AG09319 (cell line): ENCODE results near the gene PRIM1.
"Not testable (repeated sequence)": the region's sequence is repeated elsewhere in the genome, so short reads cannot be mapped to it uniquely, and the experiment has no call there.

Experiments
- DNase-seq: peaks from one replicate; pipeline ENCODE4 v3.0.0-alpha.2; 2010; ENCODE audit warnings: low read depth; ENCODE audit errors: extremely low read depth
- TF ChIP-seq, protein P1 (sequence below): IDR thresholded peaks from 2 replicates; pipeline ENCODE4 v1.5.1; 2011; ENCODE audit warnings: low read depth, mild to moderate bottlenecking, inconsistent platforms, low read length, moderate library complexity

The PRIM1 gene

DNA sequence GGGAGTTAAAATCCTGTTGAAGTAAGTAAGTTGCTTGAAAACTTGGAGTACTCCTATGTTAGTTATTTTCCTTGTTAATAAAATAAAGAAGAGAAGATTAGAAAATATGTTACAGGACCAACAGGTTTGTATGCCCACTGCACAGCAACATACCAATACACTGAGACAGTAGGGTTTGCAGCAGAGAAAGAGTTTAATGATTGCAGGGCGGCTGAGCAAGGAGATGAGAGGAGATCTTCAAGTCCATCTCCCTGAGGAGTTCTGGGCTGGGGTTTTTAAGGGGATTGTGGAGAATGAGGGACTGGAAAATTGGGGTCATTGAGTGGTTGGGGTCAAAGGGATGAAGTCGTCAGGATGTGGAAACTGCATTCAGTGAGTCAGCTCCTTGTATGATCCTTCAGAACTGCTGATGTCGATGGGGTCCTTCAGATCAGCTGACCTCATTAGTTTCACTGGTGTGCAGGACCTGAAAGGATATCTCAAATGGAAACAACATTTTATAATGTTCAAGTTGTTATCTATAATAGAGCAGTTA lies 6.7 kb upstream of the PRIM1 start:
- TF ChIP-seq, protein P1, sequence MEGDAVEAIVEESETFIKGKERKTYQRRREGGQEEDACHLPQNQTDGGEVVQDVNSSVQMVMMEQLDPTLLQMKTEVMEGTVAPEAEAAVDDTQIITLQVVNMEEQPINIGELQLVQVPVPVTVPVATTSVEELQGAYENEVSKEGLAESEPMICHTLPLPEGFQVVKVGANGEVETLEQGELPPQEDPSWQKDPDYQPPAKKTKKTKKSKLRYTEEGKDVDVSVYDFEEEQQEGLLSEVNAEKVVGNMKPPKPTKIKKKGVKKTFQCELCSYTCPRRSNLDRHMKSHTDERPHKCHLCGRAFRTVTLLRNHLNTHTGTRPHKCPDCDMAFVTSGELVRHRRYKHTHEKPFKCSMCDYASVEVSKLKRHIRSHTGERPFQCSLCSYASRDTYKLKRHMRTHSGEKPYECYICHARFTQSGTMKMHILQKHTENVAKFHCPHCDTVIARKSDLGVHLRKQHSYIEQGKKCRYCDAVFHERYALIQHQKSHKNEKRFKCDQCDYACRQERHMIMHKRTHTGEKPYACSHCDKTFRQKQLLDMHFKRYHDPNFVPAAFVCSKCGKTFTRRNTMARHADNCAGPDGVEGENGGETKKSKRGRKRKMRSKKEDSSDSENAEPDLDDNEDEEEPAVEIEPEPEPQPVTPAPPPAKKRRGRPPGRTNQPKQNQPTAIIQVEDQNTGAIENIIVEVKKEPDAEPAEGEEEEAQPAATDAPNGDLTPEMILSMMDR = no peak
- DNase-seq = no peak

DNA sequence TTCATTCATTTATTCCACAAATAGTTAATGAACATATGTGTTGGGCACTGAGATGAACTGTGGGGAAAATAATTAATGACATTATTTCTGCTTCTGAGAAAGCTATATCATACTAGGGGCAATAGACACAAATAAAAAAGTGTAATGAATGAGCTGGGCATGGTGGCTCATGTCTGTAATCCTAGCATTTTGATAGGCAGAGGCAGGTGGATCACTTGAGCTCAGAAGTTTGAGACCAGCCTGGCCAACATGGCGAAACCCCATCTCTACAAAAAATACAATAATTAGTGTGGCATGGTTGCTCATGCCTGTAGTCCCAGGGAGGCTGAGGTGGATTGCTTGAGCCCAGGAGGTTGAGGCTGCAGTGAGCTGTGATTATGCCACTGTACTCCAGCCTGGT lies 5.8 kb upstream of the PRIM1 start:
- DNase-seq = not testable (repeated sequence)

- no peak for DNase-seq
- TF ChIP-seq, protein P1 = no peak
These were observed 1.4 kb upstream of the PRIM1 start for GRCh38 chr12:56753566-56753965.

DNA sequence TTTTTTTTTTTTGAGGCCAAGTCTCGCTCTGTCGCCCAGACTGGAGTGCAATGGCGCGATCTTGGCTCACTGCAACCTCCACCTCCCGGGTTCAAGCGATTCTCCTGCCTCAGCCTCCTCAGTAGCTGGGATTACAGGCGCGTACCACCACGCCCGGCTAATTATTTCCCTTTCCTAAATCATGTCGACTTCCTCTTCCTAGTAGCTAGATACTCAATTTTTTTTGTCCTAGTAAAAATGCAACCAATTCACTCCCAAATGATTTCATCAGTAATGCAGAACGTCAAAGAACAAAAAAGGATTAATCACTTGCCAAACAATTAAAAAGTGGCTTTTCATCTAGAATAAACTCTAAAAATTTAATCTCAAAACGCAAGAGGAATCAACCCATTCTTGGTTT lies 1.5 kb downstream of the PRIM1 start:
- not testable (repeated sequence) for DNase-seq

GRCh38 chr12:56749853-56750252 lies 2.3 kb downstream of the PRIM1 start:
- DNase-seq = no peak
- TF ChIP-seq, protein P1 = no peak

DNA sequence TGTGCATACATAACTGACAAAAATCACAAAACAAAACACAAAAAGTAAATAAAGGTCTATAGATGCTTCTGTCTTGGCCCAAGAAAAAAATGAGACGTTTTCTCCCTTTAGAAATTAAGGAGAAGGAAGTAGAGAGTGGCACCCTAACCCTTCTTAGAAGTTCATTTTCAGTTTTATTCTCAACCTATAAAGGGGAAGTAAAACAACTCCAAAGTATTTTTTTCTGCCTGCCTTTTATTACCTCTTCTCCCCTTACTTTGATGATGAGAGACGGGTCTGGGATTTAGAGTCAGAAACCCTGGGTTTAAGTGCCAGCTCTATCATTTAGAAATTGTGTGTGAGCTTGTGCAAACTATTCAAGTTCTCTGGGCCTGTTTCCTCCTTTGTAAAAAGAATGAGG lies 2.8 kb downstream of the PRIM1 start:
- DNase-seq = no peak
- TF ChIP-seq, protein P1 = no peak

DNA sequence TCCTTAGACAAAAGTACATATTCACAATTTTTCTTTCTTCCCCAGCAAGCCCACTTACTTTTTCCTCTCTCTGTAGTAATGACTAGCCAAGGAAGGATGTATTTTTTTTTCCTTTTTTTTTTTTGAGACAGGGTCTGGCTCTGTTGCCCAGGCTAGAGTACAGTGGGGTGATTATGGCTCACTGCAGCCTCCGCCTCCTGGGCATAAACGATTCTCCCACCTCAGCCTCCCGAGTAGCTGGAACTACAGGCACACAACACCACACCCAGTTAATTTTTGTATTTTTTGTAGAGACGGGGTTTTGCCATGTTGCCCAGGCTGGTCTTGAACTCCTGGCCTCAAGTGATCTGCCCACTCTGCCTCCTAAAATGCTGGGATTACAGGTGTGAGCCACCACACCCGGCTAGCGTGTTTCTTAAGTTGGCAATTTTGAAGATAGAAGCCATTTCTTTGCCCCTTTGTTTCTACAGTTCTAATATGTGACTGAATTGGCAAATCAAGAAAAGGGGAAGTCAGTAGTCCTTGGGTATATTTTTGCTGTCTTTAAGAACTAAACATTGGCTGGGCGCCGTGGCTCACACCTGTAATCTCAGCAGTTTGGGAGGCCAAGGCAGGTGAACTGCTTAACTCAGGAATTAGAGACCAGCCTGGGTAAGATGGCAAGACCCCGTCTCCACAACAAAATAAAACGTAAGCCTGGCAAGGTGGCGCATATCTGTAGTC lies 23.8 kb downstream of the PRIM1 start:
- TF ChIP-seq, protein P1 = no peak
- no peak for DNase-seq

DNA sequence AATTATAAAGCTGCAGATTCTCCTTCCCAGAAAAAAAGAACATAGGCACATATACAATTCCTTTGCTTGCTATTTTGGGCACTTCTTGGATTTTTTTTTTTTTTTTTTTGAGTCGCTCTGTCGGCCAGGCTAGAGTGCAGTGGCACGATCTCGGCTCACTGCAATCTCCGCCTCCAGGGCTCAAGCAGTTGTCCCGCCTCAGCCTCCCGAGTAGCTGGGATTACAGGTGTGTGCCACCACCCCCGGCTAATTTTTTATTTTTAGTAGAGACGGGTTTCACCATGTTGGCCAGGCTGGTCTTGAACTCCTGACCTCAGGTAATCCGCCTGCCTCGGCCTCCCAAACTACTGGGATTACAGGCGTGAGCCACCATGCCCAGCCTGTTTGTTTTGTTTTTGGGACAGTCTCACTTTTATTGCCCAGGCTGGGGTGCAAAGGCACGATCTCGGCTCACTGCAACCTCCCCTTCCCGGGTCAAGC lies 25.9 kb downstream of the PRIM1 start:
- DNase-seq = not testable (repeated sequence)

DNA sequence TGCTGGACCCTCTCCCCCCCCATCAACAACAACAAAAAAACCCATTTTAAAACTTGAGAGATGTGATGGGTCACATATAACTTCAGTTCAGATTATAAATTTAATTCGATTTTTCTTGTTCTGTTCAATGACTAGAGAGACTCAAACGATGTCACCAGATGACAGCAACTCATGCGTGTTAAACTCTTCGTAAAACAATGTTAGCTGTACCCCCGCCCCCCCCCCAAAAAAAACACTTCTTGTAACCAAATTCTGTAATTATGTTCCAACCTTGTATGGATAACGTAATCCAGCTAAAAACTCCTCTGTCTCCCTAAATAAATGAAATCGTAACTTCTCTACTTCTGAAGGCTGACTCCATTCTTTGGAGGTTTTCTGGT lies 26.4 kb downstream of the PRIM1 start:
- no peak for DNase-seq

More for the DNA sequence above, 26.4 kb downstream of the PRIM1 start:
- TF ChIP-seq, protein P1 = no peak
